Bone marrow (tissue), 2 donors: ENCODE measurements around the gene PTGFRN.
"Not testable (repeated sequence)": the region's sequence is repeated elsewhere in the genome, so short reads cannot be mapped to it uniquely, and the experiment has no call there.

ENCODE experiments used
- DNase-seq, 2 donors: peaks; one replicate each; lab custom pipeline; 2025; lab: John Stamatoyannopoulos, UW

The PTGFRN gene

DNA sequence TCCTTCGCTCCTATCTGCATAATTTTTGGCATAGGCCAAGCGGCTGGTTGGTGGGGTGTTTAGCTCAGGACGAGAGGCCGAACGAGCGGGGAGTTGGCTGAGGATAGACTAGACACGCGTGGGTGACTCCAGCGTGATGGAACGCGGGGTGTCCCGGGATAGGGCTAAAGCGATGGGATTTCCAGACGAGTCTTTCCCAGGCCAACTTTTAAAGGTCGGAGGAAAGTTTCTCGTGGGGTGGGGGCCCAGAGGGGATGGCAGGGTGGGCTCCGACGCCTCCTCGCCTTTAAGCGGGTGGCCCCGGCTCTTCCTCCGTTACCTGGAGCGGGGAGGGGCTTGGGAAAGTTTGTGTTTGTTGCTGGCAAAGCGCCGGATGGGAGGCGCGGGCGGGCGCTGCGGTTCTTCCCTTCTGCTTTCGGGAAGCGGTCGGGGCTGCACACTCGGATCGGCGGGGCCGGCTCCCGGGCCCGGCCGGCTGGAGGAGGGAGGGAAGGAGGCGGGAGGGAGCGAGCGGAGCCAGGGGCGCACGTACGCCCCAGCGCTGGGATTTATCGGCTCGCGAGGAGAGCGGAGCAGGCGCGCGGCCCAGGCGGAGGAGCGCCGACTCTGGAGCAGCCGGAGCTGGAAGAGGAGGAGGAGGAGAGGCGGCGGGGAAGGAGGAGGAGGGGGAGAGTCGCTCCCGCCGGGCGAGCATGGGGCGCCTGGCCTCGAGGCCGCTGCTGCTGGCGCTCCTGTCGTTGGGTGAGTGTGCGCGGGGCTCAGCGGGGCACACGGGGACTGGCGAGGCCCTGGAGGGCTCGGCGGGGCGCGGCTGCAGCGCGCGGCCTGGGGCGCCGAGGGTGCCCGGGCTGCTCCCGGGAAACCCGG, at the start of gene PTGFRN:
TSS of gene PTGFRN (plus strand) at position 405 of the 867 bp plus-strand sequence. CDS start at position 693, 288 bp downstream.
- no peak for DNase-seq

DNA sequence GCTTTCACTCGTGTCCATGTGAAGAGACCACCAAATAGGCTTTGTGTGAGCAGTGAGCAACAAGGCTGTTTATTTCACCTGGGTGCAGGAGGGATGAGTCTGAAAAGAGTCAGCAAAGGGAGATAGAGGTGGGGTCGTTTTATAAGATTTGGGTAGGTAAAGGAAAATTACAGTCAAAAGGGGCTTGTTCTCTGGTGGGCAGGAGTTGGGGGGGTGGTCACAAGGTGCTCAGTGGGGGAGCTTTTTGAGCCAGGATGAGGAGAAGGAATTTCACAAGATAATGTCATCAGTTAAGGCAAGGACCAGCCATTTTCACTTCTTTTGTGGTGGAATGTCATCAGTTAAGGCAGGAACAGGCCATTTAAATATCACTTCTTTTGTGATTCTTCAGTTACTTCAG, 49.5 kb upstream of the PTGFRN start:
- not testable (repeated sequence) for DNase-seq

DNA sequence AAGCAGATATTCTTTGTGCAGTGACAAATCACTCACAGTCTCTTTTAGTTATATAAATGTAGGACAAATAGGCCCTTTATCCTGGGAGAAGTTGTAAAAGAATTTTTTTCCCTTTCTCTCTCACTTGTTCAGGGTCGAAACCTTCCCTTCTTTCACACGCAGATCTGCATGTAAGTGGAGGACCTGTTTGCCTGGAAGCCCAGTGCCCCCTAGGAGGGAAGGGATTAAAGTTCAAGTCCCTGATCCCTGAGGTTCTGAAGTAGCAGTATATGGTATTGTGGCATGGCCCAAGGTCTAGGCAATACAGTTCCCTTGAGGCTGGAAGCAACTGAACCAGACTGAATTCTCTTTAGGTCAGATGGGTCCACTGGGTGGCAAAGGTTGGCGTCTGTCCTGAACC, 48.6 kb upstream of the PTGFRN start:
- DNase-seq, result no peak

DNA sequence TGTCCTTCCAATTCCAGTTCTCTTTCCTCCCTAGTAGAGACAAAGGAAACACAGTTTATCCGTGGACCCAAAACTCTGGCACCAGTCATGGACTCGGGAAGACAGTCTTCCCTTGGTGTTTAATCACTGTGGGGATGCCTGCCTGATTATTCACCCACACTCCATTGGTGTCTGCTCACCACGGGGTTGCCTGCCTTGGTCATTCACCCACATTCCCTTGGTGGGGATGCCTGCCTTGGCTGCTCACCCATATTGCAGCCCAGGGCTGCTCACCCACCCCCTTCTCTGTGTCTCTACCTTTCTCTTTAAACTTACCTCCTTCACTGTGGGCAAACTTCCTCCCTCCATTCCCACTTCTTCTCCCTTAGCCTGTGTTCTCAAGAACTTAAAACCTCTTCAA, 46.7 kb upstream of the PTGFRN start:
- DNase-seq, result not testable (repeated sequence)

DNA sequence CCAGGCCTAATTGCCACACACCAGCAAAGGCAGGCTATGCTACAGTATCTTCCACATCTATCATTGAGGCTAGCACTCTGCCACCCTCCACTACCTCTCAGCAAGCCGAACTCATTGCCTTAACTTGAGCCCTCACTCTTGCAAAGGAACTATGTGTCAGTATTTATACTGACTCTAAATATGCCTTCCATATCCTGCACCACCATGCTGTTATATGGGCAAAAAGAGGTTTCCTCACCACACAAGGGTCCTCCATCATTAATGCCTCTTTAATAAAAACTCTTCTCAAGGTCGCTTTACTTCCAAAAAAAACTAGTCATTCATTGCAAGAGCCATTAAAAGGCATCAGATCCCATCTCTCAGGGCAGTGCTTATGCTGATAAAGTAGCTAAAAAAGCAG, 43.2 kb upstream of the PTGFRN start:
- DNase-seq, result not testable (repeated sequence)

DNA sequence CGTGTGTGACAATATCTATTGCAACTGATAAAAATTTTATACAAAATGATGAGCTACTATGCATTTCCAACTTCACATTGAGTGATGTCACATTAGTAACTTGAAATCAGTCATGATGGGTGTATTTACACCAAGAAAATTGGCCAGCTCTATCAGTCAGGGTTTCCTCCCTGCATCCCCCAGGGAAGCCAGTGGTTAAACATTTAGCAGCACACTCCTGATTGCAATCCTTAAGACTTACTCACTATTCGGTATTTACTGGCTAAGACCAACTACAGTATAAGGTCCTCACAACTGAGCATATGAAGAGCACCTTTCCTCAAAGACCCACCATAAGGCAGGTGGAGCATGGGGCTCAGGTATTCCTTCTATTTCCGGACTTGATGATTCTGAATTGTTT, 41.3 kb upstream of the PTGFRN start:
- DNase-seq, result no peak

DNA sequence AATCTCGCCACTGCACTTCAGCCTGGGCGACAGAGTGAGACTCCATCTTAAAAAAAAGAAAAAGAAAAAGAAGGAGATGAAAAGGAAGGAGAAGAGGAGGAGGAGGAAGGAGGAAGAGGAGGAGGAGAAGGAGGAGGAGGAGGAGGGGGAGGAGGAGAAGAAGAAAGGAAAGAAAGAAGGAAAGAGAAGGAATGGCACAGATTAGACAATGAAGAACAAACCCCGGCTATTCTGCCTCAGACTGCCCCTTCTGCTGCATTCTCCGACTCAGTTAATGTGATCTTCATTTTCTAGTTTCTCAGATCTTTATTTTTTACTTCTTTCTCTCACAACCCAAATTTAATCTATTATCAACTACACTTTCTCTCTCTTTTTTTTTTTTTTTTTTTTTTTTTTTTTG, 40.1 kb upstream of the PTGFRN start:
- no peak for DNase-seq

DNA sequence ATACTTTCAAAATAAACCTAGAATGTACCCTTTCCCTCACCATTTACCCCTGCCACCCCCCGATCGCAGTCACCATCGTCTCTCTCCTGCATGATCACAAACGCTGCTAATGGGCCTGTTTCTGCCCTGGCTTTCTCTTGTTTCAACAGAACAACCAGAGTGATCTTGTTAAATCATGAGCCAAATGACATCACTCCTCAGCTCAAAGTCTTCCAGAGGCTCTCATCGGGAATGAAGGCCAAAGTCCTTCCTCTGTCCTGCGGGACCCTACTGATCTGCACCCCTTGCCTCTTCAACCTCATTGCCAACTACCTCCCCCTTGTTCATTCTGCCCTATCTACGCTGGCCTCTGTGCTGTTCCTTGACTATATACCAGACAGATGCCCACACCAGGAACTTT, 39.4 kb upstream of the PTGFRN start:
- no peak for DNase-seq

DNA sequence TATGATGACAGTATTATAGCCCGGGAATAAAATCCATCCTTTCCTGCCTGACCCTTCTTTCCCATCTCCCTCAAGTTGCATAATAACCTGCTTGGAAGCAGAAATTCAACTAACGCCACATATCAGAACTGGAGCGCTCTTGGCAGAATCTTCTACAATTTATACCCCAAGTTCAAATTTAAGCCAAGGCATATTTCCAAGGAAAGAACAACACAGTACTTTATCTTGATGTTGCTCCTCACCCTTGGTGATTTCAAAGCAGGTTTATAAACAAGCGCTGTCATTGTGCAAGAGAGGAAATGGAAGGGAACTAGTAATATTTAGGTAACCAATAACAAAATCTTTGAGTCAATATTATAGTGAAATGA, 38.0 kb upstream of the PTGFRN start:
- DNase-seq, result no peak

DNA sequence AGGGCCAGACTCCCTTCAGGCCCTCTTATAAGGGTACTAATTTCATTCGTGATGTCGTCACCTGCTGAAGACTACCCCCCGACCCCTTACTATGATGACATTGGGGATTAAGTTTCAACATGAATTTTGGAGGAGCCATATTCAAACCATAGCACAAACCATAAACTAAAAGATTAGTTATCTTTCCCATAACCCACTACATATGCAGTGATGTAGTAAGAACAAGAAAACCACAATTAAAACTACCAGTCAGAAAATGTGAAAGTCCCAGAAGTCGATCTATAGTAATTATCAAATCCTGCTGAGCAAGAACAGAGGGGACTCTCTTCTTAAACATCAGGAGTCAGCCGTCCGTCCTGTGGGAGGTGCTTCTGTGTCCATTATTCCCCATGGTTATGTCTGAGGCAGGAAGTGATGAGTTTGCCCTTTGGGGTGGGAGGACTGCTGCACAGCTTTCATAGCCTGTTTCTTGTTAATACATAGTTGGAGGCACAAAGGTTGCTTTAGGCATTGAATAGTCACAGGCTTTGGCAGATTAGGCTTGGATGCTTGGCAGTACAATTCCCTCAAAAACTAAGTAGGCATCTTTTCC, 35.9 kb upstream of the PTGFRN start:
- DNase-seq, result no peak

DNA sequence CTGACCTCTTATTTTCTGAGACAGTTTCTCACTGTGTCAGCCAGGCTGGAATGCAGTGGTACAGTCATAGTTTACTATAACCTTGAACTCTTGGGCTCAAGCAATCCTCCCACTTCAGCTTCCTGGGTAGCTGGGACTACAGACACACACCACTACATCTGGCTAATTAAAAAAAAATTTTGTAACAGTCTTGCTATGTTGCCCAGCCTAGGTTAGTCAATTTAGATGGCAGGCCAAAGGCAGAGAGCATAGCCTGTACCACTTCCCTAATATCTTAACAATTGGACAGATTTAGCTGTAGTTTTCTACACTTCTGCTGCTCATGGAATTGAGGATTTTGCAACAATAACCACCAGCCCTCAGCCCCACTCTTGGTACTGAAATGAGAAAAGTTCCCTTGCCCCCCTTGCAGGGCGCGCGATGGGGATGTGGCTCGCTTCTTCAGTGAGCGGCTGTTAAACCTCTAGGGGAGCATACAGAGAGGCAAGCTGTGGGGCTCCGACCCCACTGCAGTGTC, 34.9 kb upstream of the PTGFRN start:
- no peak for DNase-seq

DNA sequence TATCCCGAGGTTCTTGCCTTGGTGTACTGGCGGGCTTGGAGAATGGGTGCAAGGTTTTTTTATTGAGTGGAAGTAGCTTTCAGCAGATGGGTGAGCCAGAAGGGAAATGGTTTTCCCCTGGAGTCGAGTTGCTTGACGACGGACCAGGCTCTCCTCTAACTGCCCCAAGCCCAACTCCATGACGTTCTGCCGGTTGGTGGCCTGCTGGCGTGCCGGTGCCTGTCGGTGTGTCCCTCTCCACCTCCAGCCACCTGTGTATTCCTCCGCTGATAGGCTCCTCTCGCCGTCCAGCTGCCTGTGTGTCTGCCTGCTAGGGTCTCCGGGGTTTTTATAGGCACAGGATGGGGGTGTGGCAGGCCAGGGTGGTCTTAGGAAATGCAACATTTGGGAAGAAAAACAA, 34.3 kb upstream of the PTGFRN start:
- no peak for DNase-seq

DNA sequence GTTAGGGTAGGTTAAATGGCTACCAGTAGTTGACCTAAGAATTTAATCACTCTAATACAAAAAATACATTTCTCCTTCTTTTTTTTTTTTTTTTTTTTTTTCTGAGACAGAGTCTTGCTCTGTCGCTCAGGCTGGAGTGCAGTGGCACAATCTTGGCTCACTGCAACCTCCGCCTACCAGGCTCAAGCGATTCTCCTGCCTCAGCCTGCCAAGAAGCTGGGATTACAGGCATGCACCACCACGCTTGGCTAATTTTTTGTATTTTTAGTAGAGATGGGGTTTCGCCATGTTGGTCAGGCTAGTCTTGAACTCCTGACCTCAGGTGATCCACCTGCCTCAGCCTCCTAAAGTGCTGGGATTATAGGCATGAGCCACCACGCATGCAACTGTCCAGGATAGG, 33.8 kb upstream of the PTGFRN start:
- not testable (repeated sequence) for DNase-seq

DNA sequence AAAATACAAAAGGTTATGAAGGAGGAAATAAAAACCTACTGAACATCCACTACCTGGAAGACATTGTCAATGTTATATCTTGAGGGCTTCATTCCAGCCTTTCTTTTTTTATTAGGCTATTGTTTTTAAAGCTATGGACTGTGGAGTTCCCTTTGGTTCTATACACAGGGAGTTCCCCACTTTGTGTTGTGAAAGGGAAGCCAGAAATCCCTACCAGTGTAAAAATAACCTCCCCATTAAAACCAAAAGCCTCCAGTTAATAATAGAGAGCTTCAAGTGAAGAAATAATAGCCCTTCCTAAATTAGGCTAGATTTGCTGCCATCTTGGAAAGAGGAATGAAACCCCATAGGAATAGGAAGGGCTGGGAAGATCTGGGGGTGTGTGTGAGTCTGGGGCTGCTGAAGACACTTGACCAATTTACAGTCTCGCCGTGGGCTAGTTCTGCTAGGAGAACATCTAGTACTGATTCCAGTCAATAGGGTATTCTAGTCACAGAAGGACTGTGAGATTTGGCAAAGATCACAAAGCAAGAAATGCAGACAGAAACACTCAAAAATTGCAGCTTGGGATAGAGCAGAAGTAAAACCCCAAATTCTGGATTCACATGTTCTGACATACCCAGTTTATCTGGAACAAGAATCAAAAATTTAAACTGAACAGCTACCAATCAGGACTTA, 32.4 kb upstream of the PTGFRN start:
- no peak for DNase-seq

DNA sequence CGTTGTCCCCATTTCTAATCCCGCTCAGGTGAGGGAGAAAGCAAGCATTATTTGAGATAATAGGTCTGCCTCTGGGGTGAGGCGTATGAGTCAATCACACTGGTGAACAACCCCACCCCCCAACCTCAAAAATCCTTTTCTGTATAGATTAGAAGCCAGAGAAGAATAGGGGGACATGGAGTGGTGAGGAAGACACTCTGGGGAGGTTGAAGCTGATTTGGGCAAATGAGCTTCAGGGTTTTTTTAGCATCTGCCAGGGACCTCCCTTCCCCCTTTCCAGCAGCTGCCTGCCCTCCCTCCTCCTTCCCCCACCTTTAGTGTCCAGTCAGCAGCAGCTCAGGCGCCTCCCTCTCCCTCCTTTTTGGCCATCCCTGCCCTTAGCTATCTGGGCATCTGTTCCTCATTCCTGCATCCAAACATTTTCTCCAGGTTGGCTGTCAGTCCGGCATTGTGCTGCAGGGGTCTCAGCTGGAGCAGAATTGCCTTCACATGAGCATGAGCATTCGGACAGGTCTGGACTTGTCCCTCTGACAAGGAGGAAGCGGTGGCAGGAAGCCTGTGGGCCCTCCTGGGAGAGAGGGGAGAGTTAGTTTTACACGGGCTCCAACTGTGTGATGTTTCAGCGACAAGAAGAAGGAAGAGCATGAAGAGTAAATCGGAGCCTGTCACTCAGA, 30.8 kb upstream of the PTGFRN start:
- DNase-seq, result peak in 1 of 2 donors; percentile 22

DNA sequence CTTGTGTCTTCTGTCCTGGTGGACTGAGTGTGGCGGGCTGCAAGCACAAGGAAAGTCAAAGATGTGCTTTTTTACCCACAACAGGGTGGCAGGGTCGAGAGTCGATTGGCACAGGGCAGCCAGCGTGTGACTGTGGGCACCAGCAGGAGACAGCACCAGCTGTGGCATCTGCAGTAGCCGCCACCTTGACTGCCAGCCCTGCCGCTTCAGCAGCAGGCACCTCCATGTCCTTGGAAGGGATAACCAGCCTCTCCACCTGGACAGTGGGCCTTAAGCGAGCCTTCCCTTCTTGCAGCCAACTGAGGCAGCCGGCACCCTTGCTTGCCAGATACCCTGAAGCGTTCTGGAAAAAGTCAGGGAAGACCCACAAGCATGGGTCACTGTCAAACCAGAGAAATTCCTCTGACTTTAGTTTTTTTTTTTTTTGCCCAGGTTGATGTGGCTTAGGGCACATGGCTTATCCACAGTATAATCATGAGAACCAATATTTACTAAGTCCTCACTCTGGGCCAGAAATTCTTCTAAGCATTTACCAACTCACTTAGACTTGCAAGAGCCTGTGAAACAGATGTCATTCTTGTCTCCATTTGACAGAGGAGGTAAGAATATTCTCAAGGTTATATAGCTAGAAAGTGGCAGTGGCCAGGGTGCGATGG, 30.1 kb upstream of the PTGFRN start:
- DNase-seq, result no peak

DNA sequence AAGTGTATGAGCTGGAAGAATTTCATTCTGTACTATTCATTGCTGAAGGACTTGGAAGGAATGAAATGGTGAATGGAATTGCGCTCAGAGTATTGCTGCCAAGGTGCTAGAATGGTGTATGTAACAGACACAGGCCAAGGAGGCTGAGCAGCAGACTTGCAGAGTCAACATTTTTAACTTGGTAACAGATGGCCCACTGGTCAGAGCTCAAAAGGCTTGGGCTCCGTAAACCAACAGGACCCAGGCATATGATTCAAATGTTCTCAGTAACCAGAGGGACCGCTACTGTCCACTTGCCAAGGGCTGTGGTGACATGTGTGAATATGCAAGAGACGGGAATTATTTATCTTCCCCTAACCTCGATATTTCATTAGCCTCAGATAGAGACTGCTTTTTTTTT, 28.8 kb upstream of the PTGFRN start:
- DNase-seq, result no peak

DNA sequence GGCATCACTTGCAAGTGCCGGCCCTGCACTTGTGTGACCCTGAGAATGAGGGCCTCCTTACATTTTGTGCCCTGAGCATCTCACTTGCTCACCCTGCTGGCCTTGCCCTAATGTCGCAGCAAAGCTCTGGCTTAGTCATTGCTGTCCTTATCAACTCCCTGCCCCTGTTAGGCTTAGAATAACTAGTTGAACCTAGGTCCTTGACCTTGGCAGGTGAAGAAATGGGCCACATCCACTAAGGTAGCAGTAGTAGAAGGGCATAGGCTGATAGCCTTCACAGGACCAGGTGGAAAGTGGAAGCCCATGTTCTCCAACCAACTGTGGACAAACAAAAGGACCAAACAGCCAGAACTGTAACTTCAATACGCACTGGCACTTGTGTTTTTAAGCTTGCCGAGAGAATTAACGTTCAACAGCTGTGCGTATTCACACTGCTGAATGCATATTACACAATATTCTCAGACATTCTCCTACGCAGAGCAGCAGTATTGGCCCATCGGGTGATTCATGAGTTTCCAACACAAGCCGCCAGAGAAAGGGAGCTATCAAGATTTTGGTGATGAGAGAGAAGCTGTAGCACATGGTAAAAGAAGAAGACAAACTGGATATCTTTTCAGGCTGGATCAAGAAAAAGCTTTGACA, 27.7 kb upstream of the PTGFRN start:
- DNase-seq, result no peak

DNA sequence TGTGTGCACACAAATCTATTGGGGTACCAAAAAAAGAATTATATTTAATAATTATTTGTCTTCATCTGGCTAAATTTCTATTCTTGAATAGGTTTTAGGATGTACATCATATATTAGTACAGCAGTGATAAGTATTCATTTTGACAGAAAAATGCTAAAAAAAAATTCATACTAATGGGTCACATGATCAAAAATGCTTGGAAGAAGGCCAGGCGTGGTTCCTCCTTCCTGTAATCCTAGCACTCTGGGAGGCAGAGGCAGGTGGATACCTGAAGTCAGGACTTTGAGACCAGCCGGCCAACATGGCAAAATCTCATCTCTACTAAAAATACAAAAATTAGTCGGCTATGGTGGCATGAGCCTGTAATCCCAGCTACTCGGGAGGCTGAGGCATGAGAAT, 26.9 kb upstream of the PTGFRN start:
- DNase-seq, result no peak

DNA sequence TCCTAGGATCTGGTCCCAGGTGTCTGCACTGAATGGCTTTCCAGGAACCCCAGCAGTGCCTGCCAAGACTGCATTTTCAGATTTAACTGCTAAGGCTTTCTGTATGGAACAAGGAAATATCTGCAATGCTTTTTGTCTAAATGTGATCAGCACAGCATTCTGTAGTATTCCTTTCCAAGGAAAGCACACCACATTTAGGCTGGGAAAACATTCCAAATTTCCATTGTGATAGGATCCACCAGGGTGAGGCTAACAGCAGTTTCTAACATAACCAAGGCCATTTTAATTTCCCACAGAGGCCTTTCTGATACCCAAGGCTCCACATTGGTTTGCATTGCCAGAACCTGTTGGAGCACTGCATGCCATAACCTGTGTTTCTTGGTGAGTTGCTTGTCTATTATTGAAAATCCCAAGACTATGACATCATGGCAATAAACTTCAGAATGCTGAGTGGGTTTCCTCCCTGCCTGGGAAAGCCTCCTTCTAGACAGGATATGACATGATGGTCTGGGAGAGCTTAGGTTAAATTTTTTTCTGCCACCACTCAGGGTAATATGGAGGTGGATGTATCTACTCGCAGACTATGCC, 23.3 kb upstream of the PTGFRN start:
- no peak for DNase-seq

DNA sequence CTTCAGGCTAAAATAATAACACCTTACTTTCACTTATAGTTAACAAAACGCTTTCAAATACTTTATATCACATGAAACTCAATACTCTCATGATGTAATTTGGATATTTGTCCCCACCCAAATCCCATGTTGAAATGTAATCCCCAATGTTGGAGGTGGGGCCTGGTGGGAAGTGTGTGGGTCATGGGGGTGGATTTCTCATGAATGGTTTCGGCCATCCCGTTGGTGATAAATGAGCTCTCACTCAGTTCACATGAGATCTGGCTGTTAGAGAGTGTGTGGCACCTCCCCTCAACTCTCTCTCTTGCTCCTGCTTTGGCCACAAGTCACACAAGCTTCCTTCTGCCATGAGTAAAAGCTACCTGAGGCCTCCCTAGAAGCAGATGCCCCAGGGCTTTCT, 22.5 kb upstream of the PTGFRN start:
- DNase-seq, result no peak
